HCT116 (cell line): ENCODE measurements around the gene PLAC9. TPM values are rescaled to one million over a fixed set of nuclear protein-coding genes. Genes with fewer than 3 reads are reported as not detected.

ENCODE experiments used
- ATAC-seq: fragments of 200-7000 bp; cut with Tn5 transposase; 2 replicates; pipeline ENCODE4 v1.9.1; 2020; ENCODE audit warnings: mild to moderate bottlenecking, moderate library complexity
- BruUV-seq: library from RNA; stranded (reverse); fragments of 400-500 nt; replicated peaks from 2 replicates; lab custom pipeline; 2021; lab: Mats Ljungman, UMichigan
- CTCF ChIA-PET: fragments of 300-600 bp; sonication (Branson Sonifier 250); formaldehyde crosslinking; loops from one replicate; lab custom pipeline; 2021; ENCODE audit warnings: antibody characterized with exemption; lab: Charles Lee
- POLR2A ChIA-PET: fragments of 300-600, 350-600 bp; sonication (Branson Sonifier 250); formaldehyde crosslinking; loops from one replicate; lab custom pipeline; 2021; ENCODE audit warnings: antibody characterized with exemption; lab: Charles Lee
- RAD21 ChIA-PET, 2 experiments: fragments of 300-600 bp; sonication (Branson Sonifier 250); formaldehyde crosslinking; loops; one replicate each; lab custom pipeline; 2023; ENCODE audit warnings: low total read pairs in 2 of 2; ENCODE audit not compliant: uncharacterized antibody in 2 of 2, unreplicated experiment in 2 of 2, low non-redundant PET in 1 of 2; lab: Charles Lee
- DNase-seq: peaks from one replicate; pipeline ENCODE4 v3.0.0-alpha.2; 2010; ENCODE audit warnings: low read depth, low spot score
- H2AFZ ChIP-seq: fragments of 200-600 bp; shearing (Covaris generic), sonication (generic); 2 replicates; pipeline ENCODE4 v1.6.1; 2017; ENCODE audit warnings: low read depth, mixed run types, mixed read lengths, antibody characterized with exemption, low read length; ENCODE audit not compliant: poor library complexity, severe bottlenecking
- H3K27ac ChIP-seq: 2 replicates; pipeline ENCODE4 v1.5.1; 2012; ENCODE audit warnings: low read depth, low read length
- H3K27me3 ChIP-seq: fragments of 200-600 bp; sonication (generic); 2 replicates; pipeline ENCODE4 v1.6.1; 2016; ENCODE audit warnings: mixed run types, low read length, mixed read lengths; ENCODE audit not compliant: insufficient read depth
- H3K36me3 ChIP-seq, 2 experiments: fragments of 200-500 bp in 1 of 2; fragments of 200-600 bp in 1 of 2; sonication (Bioruptor generic) in 1 of 2; sonication (generic) in 1 of 2; 2 replicates each; pipeline versions ENCODE4 v1.5.1 to v1.6.1; 2014 to 2016; ENCODE audit warnings: low read length in 2 of 2, inconsistent platforms in 1 of 2, mixed read lengths in 1 of 2, mixed run types in 1 of 2; ENCODE audit not compliant: insufficient read depth in 2 of 2, control insufficient read depth in 1 of 2
- H3K4me1 ChIP-seq, 2 experiments: fragments of 200-600 bp in 1 of 2; sonication (generic) in 1 of 2; 2 replicates each; pipeline versions ENCODE4 v1.5.1 to v1.6.1; 2012 to 2017; ENCODE audit warnings: low read length in 2 of 2, inconsistent platforms in 1 of 2, mild to moderate bottlenecking in 1 of 2, mixed read lengths in 1 of 2, mixed run types in 1 of 2, moderate library complexity in 1 of 2; ENCODE audit not compliant: insufficient read depth in 2 of 2, control insufficient read depth in 1 of 2
- H3K4me2 ChIP-seq: fragments of 200-600 bp; sonication (generic); 2 replicates; pipeline ENCODE4 v1.6.1; 2017; ENCODE audit warnings: mixed run types, low read length, mixed read lengths
- H3K4me3 ChIP-seq, 2 experiments: fragments of 200-600 bp in 1 of 2; sonication (generic) in 1 of 2; replicated peaks in 1 of 2; 2 replicates each; pipeline ENCODE4 v1.5.1; 2011 to 2016; ENCODE audit warnings: low read length in 2 of 2, control low read depth in 1 of 2, low read depth in 1 of 2, mild to moderate bottlenecking in 1 of 2, mixed read lengths in 1 of 2, mixed run types in 1 of 2
- H3K79me2 ChIP-seq: fragments of 200-600 bp; sonication (generic); 2 replicates; pipeline ENCODE4 v1.6.1; 2017; ENCODE audit warnings: mild to moderate bottlenecking, mixed run types, low read length, moderate library complexity, mixed read lengths; ENCODE audit not compliant: insufficient read depth
- H3K9ac ChIP-seq: fragments of 200-600 bp; sonication (generic); 2 replicates; pipeline ENCODE4 v1.6.1; 2016; ENCODE audit warnings: low read length, mixed read lengths
- H3K9me2 ChIP-seq: fragments of 200-600 bp; sonication (generic), shearing (Covaris generic); 2 replicates; pipeline ENCODE4 v1.6.1; 2017; ENCODE audit warnings: mixed run types, mild to moderate bottlenecking, moderate library complexity; ENCODE audit not compliant: insufficient read depth
- H3K9me3 ChIP-seq, 2 experiments: fragments of 200-500 bp in 1 of 2; fragments of 200-600 bp in 1 of 2; sonication (Bioruptor generic) in 1 of 2; sonication (generic) in 1 of 2; 2 replicates each; pipeline ENCODE4 v1.6.1; 2014 to 2017; ENCODE audit warnings: low read length in 2 of 2, mixed read lengths in 2 of 2, inconsistent platforms in 1 of 2, low read depth in 1 of 2, mild to moderate bottlenecking in 1 of 2, mixed run types in 1 of 2, moderate library complexity in 1 of 2; ENCODE audit not compliant: control insufficient read depth in 1 of 2, insufficient read depth in 1 of 2
- H4K20me1 ChIP-seq: fragments of 200-600 bp; sonication (generic), shearing (Covaris generic); 2 replicates; pipeline ENCODE4 v1.6.1; 2017; ENCODE audit warnings: mixed run types, mild to moderate bottlenecking, moderate library complexity; ENCODE audit not compliant: insufficient read depth
- CBX3 ChIP-seq: IDR thresholded peaks from 2 replicates; pipeline ENCODE4 v1.6.1; 2012; ENCODE audit warnings: low read depth
- CEBPB ChIP-seq: IDR thresholded peaks from 2 replicates; pipeline ENCODE4 v1.6.1; 2012; ENCODE audit warnings: low read depth
- EGR1 ChIP-seq: IDR thresholded peaks from 2 replicates; pipeline ENCODE4 v1.6.1; 2012; ENCODE audit warnings: low read depth
- ELF1 ChIP-seq: IDR thresholded peaks from 2 replicates; pipeline ENCODE4 v1.6.1; 2012; ENCODE audit warnings: low read depth, borderline replicate concordance
- EZH2 ChIP-seq: fragments of 200-600 bp; sonication (generic); IDR thresholded peaks from 2 replicates; pipeline ENCODE4 v1.6.1; 2017; ENCODE audit warnings: antibody characterized with exemption, mixed run types
- EZH2phosphoT487 ChIP-seq: fragments of 200-600 bp; IDR thresholded peaks from 2 replicates; pipeline ENCODE4 v1.6.1; 2018; ENCODE audit warnings: antibody characterized with exemption, borderline replicate concordance
- FOSL1 ChIP-seq: IDR thresholded peaks from 2 replicates; pipeline ENCODE4 v1.6.1; 2012; ENCODE audit warnings: low read depth
- JUND ChIP-seq: IDR thresholded peaks from 2 replicates; pipeline ENCODE4 v1.6.1; 2012
- POLR2A ChIP-seq: IDR thresholded peaks from 2 replicates; pipeline ENCODE4 v1.7.0; 2011; ENCODE audit warnings: borderline replicate concordance; ENCODE audit not compliant: insufficient read depth, insufficient read length; ENCODE audit errors: extremely low read depth
- POLR2AphosphoS5 ChIP-seq: IDR thresholded peaks from 2 replicates; pipeline ENCODE4 v1.6.1; 2011; ENCODE audit warnings: mild to moderate bottlenecking, low read depth, low read length, moderate library complexity
- RAD21 ChIP-seq: IDR thresholded peaks from 2 replicates; pipeline ENCODE4 v1.6.1; 2012; ENCODE audit warnings: low read depth, mild to moderate bottlenecking
- SIN3A ChIP-seq: IDR thresholded peaks from 2 replicates; pipeline ENCODE4 v1.6.1; 2012; ENCODE audit warnings: low read depth
- SP1 ChIP-seq: IDR thresholded peaks from 2 replicates; pipeline ENCODE4 v1.6.1; 2012; ENCODE audit warnings: low read depth
- SRF ChIP-seq: IDR thresholded peaks from 2 replicates; pipeline ENCODE4 v1.6.1; 2012; ENCODE audit warnings: low read depth
- YY1 ChIP-seq: IDR thresholded peaks from 2 replicates; pipeline ENCODE4 v1.6.1; 2011; ENCODE audit warnings: low read length, low read depth, moderate library complexity, mild to moderate bottlenecking; ENCODE audit not compliant: insufficient replicate concordance; ENCODE audit errors: extremely low read depth
- intact Hi-C: fragments of 100-400 bp; cut with micrococcal nuclease; formaldehyde crosslinking; loops from 2 replicates; pipeline ENCODE4 v1.10.0; 2022
- total RNA-seq: library from RNA; stranded (reverse); gene quantifications from one replicate; pipeline ENCODE4 v1.2.1, GENCODE V29; 2021; ENCODE audit not compliant: unreplicated experiment
- TF ChIP-seq, protein P1 (sequence below): IDR thresholded peaks from 2 replicates; pipeline ENCODE4 v1.6.1; 2012
- TF ChIP-seq, protein P2 (sequence below), 3 experiments: fragments of 200-600 bp in 1 of 3; sonication (generic) in 1 of 3; IDR thresholded peaks in 2 of 3; conservative IDR thresholded peaks in 1 of 3; 2 replicates each; pipeline ENCODE4 v1.5.1; 2012 to 2017; ENCODE audit warnings: low read depth in 2 of 3, low read length in 2 of 3, antibody characterized with exemption in 1 of 3, borderline replicate concordance in 1 of 3, control low read depth in 1 of 3, mild to moderate bottlenecking in 1 of 3, mixed read lengths in 1 of 3, mixed run types in 1 of 3, moderate library complexity in 1 of 3; ENCODE audit not compliant: insufficient read depth in 1 of 3
- TF ChIP-seq, protein P3 (sequence below): IDR thresholded peaks from 2 replicates; pipeline ENCODE4 v1.6.1; 2012
- TF ChIP-seq, protein P4 (sequence below): IDR thresholded peaks from 2 replicates; pipeline ENCODE4 v1.6.1; 2011; ENCODE audit warnings: mild to moderate bottlenecking, low read length, moderate library complexity; ENCODE audit not compliant: insufficient replicate concordance; ENCODE audit errors: extremely low read depth

The PLAC9 gene
- total RNA-seq, 1 experiment from 2014 or later: not detected

DNA sequence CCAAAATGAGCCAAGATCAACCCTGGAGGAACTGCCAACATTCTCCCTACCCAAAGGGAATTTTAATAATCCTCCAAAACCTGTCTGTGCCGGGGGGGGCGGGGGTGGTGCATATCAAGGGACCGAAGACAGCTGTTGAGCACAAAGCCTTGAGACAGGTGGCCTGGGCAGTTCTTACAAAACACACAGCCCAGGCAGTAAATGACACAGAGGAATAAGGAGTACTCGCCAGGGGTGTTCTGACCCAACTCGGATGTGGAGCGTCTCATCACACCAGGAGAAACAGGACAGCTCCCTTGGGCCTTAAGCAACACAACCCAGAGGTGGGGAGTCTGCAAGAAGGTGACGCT is 35.6 kb downstream of the PLAC9 start:
- H3K9me3 ChIP-seq: no peaks in the 10 kb centered on the region
- CTCF ChIA-PET: no interaction called here
- H4K20me1 ChIP-seq: peaks cover 3% of the 10 kb centered on the region; the same call in 1 of the 2 replicates
- RAD21 ChIA-PET: no interaction called here
- POLR2A ChIA-PET: no interaction called here
- TF ChIP-seq EZH2phosphoT487: no peak
- TF ChIP-seq FOSL1: no peak
- TF ChIP-seq, protein P1, sequence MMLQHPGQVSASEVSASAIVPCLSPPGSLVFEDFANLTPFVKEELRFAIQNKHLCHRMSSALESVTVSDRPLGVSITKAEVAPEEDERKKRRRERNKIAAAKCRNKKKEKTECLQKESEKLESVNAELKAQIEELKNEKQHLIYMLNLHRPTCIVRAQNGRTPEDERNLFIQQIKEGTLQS: no peak
- TF ChIP-seq SP1: no peak
- no peak for TF ChIP-seq JUND
- TF ChIP-seq, protein P2, sequence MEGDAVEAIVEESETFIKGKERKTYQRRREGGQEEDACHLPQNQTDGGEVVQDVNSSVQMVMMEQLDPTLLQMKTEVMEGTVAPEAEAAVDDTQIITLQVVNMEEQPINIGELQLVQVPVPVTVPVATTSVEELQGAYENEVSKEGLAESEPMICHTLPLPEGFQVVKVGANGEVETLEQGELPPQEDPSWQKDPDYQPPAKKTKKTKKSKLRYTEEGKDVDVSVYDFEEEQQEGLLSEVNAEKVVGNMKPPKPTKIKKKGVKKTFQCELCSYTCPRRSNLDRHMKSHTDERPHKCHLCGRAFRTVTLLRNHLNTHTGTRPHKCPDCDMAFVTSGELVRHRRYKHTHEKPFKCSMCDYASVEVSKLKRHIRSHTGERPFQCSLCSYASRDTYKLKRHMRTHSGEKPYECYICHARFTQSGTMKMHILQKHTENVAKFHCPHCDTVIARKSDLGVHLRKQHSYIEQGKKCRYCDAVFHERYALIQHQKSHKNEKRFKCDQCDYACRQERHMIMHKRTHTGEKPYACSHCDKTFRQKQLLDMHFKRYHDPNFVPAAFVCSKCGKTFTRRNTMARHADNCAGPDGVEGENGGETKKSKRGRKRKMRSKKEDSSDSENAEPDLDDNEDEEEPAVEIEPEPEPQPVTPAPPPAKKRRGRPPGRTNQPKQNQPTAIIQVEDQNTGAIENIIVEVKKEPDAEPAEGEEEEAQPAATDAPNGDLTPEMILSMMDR (IDR thresholded peaks at IDR 0.05 in 2 of 3, conservative IDR thresholded peaks at IDR 0.05 in 1 of 3; ENCODE audit: borderline replicate concordance in 1 of 3, insufficient read depth in 1 of 3, low read depth in 2 of 3, low read length in 2 of 3): no peak
- TF ChIP-seq SRF: no peak
- TF ChIP-seq POLR2AphosphoS5: no peak
- TF ChIP-seq CEBPB: no peak
- no peak for TF ChIP-seq SIN3A
- TF ChIP-seq, protein P3, sequence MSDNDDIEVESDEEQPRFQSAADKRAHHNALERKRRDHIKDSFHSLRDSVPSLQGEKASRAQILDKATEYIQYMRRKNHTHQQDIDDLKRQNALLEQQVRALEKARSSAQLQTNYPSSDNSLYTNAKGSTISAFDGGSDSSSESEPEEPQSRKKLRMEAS: no peak
- no peak for TF ChIP-seq EGR1
- TF ChIP-seq, protein P4, sequence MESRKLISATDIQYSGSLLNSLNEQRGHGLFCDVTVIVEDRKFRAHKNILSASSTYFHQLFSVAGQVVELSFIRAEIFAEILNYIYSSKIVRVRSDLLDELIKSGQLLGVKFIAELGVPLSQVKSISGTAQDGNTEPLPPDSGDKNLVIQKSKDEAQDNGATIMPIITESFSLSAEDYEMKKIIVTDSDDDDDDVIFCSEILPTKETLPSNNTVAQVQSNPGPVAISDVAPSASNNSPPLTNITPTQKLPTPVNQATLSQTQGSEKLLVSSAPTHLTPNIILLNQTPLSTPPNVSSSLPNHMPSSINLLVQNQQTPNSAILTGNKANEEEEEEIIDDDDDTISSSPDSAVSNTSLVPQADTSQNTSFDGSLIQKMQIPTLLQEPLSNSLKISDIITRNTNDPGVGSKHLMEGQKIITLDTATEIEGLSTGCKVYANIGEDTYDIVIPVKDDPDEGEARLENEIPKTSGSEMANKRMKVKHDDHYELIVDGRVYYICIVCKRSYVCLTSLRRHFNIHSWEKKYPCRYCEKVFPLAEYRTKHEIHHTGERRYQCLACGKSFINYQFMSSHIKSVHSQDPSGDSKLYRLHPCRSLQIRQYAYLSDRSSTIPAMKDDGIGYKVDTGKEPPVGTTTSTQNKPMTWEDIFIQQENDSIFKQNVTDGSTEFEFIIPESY: no peak
- no peak for TF ChIP-seq RAD21
- no peak for TF ChIP-seq POLR2A
- TF ChIP-seq YY1: no peak
- no peak for TF ChIP-seq EZH2
- TF ChIP-seq ELF1: no peak
- no peak for TF ChIP-seq CBX3
- no peaks in the 10 kb centered on the region for H3K27me3 ChIP-seq
- no peak overlapping the region for H3K9ac ChIP-seq
- intact Hi-C loops: no loop called here
- peaks cover 76% of the 10 kb centered on the region for H3K79me2 ChIP-seq
- ATAC-seq (no peak), DNase-seq (no peak)
- no peaks in the 10 kb centered on the region for H3K9me2 ChIP-seq
- peaks cover 10 to 46% of the 10 kb centered on the region in 2 experiments; a peak in 2 of 4 replicates for H3K4me1 ChIP-seq
- no peak overlapping the region for H2AFZ ChIP-seq
- no peak overlapping the region for H3K4me3 ChIP-seq
- no TSS peak for BruUV-seq
- peaks cover 2 to 44% of the 10 kb centered on the region in 2 experiments; a peak in 3 of 4 replicates for H3K36me3 ChIP-seq
- H3K4me2 ChIP-seq: no peak overlapping the region
- no peak overlapping the region for H3K27ac ChIP-seq
